Upper lobe of right lung (tissue), 1 donor: ENCODE results near the gene MAP1LC3B. TPM values are rescaled to one million over a fixed set of nuclear protein-coding genes. Genes with fewer than 3 reads are reported as not detected.
A peak's percentile ranks its signal among the peaks of the same experiment; 100 is the strongest.

Source experiments
- ATAC-seq: fragments of 200-7000 bp; cut with Tn5 transposase; one replicate; pipeline ENCODE4 v1.9.1; 2020; ENCODE audit warnings: mild to moderate bottlenecking, moderate library complexity
- DNase-seq: peaks from one replicate; pipeline ENCODE4 v3.0.0-alpha.2; 2020
- H3K27ac ChIP-seq: fragments of 200-600 bp; one replicate; pipeline ENCODE4 v1.8.0; 2022
- H3K27me3 ChIP-seq: fragments of 200-600 bp; one replicate; pipeline ENCODE4 v1.8.0; 2022; ENCODE audit warnings: mild to moderate bottlenecking
- H3K36me3 ChIP-seq: fragments of 200-600 bp; one replicate; pipeline ENCODE4 v1.8.0; 2022
- H3K4me1 ChIP-seq: fragments of 200-600 bp; one replicate; pipeline ENCODE4 v1.8.0; 2022
- H3K4me3 ChIP-seq: fragments of 200-600 bp; one replicate; pipeline ENCODE4 v1.8.0; 2022; ENCODE audit warnings: mild to moderate bottlenecking
- H3K9me3 ChIP-seq: fragments of 200-600 bp; one replicate; pipeline ENCODE4 v1.8.0; 2022
- CTCF ChIP-seq: fragments of 200-600 bp; IDR thresholded peaks from one replicate; pipeline ENCODE4 v1.8.0; 2022; ENCODE audit warnings: antibody characterized with exemption
- intact Hi-C: fragments of 100-400 bp; cut with DNase I; formaldehyde crosslinking; loops from one replicate; pipeline ENCODE4 v1.11.0; 2022
- total RNA-seq: library from RNA; stranded (reverse); fragmentation: NEBNext Ultra II Directional; extraction: Animal tissue kit (Norgen Biotek cat#: 25700); gene quantifications from one replicate; pipeline ENCODE4 v1.2.1, GENCODE V29; 2021
- donor health status: DM: no; HTN: yes; CAD: no; lungs with severe emphysema.

MAP1LC3B gene
- total RNA-seq, 1 donor from 2014 or later = 70.4 TPM

GRCh38 chr16:87344931-87345631, 47.1 kb upstream of the MAP1LC3B start:
- Histone ChIP-seq H3K4me3 (no peak overlapping the region), H3K9me3 (no peaks in the 10 kb centered on the region), H3K4me1 (peaks cover 13% of the 10 kb centered on the region), H3K27me3 (no peaks in the 10 kb centered on the region), H3K27ac (peak overlapping the region; percentile 53), H3K36me3 (peaks cover 52% of the 10 kb centered on the region)
- ATAC-seq (peak; percentile 77), DNase-seq (peak; percentile 77)
- no peak for TF ChIP-seq CTCF
- intact Hi-C loops = no loop called here

DNA sequence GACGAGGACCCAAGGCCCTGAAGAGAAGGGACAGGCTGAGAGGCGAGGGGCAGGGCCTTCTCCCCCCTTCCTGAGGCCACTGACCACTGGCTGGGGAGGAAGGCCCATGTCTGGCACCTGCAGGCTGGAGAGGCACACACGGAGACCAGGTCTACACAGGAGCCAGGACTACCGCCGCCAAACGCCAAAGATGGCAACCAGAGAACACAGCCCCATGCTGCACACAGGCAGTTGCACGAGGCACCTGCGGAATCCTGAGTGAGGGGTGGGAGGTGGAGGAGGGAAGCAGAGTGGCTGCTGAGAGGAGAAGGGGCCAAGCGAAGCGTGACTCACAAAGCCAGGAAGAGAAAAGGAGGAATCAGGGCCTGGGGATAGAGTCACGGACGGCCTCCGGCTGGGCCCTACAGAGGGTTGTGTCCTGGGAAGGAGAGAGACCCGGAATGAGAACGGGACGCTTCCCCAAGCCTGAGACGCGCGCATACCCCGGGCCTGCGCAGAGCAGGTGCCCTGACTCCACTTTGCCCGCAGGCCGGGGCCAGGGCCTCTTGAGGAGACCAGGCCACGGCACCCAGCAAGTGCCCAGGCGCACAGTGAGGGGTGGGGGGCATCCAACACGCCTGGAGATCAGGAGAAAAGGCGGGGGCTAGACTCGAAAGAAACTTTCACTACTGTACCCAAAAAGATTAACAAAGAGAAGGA, 46.3 kb upstream of the MAP1LC3B start:
- intact Hi-C loops = no loop called here
- TF ChIP-seq CTCF = no peak
- Histone ChIP-seq H3K36me3 (peaks cover 44% of the 10 kb centered on the region), H3K4me3 (no peak overlapping the region), H3K4me1 (peaks cover 13% of the 10 kb centered on the region), H3K27ac (peak overlapping the region; percentile 53), H3K9me3 (no peaks in the 10 kb centered on the region), H3K27me3 (no peaks in the 10 kb centered on the region)
- DNase-seq (no peak), ATAC-seq (no peak)

DNA sequence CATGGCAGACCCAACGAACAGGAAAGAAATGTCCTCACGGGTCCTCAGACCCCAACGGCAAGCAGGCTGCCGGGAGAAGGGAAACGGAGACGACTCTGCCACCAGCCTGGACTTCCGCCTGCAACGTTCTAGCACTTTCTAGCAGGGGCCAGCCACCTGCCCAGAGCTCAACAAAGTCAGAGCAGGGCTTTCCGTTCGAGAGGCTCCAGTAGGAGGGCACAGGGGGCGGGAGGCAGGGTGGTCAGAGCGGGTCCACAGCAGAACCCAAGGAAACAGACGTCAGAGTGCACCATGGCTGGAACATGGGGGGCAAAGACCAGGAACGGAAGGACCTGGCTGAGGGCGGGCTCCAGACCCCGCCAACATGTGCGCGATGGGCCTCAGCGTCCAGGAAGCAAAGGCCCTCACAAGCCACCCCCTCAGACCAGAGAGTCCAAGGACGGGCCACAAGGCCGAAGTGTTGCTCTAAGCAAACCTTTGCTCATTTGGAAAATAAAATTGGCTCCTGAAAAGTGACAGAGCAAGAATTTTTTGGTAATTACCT, 45.5 kb upstream of the MAP1LC3B start:
- no peaks in the 10 kb centered on the region for H3K9me3 ChIP-seq
- H3K4me1 ChIP-seq = peaks cover 13% of the 10 kb centered on the region
- intact Hi-C loops = no loop called here
- peaks cover 38% of the 10 kb centered on the region for H3K36me3 ChIP-seq
- no peak overlapping the region for H3K27ac ChIP-seq
- no peak for ATAC-seq
- H3K27me3 ChIP-seq = no peaks in the 10 kb centered on the region
- DNase-seq = no peak
- no peak for TF ChIP-seq CTCF
- H3K4me3 ChIP-seq = no peak overlapping the region

DNA sequence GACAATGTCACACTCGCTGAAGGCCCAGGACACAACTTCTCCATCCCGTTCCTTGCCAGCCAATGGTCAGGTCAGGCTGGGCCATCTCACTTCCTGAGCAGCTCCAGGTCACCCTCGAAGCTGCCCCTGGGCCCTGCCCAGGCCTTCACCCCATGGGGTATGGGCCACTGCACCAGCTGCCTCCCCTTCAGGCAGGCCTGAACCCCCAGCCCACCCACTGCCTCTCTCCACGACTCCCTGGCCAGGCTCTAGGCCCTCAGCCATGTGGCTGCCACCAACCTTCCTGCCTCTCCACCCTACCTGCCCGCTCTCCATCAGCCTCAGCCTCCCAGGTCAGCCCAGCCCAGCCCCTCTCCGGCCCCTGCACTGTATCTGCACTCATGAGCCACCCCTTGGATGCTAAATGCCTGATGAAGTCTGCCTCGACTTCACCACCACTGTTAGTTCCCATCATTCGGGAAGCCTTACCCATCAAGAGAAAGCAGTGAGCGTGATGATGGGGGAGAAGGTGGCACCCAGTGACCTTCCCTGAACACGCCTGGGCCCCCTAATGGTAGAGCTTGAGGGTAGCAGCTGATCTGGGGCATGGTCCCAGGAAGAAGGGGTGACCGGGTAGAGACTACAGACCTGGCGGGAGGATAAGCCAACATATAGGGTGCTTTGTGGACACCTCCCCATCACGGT, 44.1 kb upstream of the MAP1LC3B start:
- TF ChIP-seq CTCF = no peak
- no peak overlapping the region for H3K4me3 ChIP-seq
- no peak overlapping the region for H3K27ac ChIP-seq
- H3K4me1 ChIP-seq = peaks cover 13% of the 10 kb centered on the region
- DNase-seq (no peak), ATAC-seq (no peak)
- peaks cover 23% of the 10 kb centered on the region for H3K36me3 ChIP-seq
- no peaks in the 10 kb centered on the region for H3K9me3 ChIP-seq
- no peaks in the 10 kb centered on the region for H3K27me3 ChIP-seq
- intact Hi-C loops = no loop called here

DNA sequence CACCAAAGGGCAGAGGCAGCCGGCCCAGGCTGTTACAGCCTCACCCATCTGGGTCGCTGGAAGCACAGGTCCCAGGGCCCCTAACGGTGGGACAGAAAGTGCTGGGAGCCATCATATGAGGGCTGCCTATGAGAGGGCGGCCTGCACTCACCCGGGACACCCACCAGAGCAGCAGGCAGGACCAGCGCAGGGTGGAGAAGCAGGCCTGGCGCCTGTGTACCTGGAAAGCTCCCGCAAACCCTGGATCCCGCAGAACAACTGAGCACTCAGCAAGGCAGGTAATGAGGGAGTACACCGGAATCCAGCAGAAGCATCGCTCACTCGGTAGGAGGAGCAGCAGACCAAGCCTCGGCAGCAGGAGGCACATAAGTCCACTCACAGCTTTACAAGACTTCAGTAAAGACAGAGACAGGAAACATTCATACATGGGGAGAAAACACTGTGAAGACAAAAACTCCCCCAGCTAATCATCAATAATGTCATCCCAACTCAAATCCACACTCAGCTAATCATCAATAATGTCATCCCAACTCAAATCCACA, 43.4 kb upstream of the MAP1LC3B start:
- no peak for TF ChIP-seq CTCF
- Histone ChIP-seq H3K4me3 (no peak overlapping the region), H3K4me1 (peaks cover 13% of the 10 kb centered on the region), H3K36me3 (peaks cover 20% of the 10 kb centered on the region), H3K27ac (no peak overlapping the region), H3K9me3 (no peaks in the 10 kb centered on the region), H3K27me3 (no peaks in the 10 kb centered on the region)
- intact Hi-C loops = no loop called here
- no peak for DNase-seq
- no peak for ATAC-seq
